A549 (cell line): Measurements from ENCODE around the gene PPFIA2. TPM values are rescaled to one million over a fixed set of nuclear protein-coding genes. Genes with fewer than 3 reads are reported as not detected.

ENCODE experiments used
- ATAC-seq, 2 experiments: fragments of 200-7000 bp in 1 of 2; fragments of >200 bp in 1 of 2; cut with Nextera tagmentation in 1 of 2; cut with Tn5 transposase in 1 of 2; 3 replicates each; pipeline versions ENCODE4 v1.8.0 to v1.9.1; 2018 to 2020; ENCODE audit warnings: mild to moderate bottlenecking in 1 of 2, moderate library complexity in 1 of 2
- CTCF ChIA-PET: fragments of 300-600 bp; sonication (Branson Sonifier 250); formaldehyde crosslinking; extraction: SDS; loops from one replicate; lab custom pipeline; 2021; ENCODE audit warnings: antibody characterized with exemption, inconsistent platforms; lab: Yijun Ruan, JAX
- POLR2A ChIA-PET: fragments of 350-600 bp; formaldehyde crosslinking; extraction: SDS; loops from one replicate; lab custom pipeline; 2021; ENCODE audit warnings: antibody characterized with exemption, inconsistent platforms; lab: Yijun Ruan, JAX
- DNase-seq, 2 experiments: peaks; one replicate each; pipeline versions ENCODE4 v3.0.0 to v3.0.0-alpha.2; 2011 to 2016; ENCODE audit warnings: low read depth in 1 of 2, low spot score in 1 of 2
- FAIRE-seq: peaks from 2 replicates; lab custom pipeline; 2011; peaks lifted over from hg19 to GRCh38; lab: Jason Lieb, UNC
- H3K27ac ChIP-seq, 2 experiments: fragments of >200 bp; sonication (Bioruptor Twin); formaldehyde crosslinking; 3 replicates each; pipeline ENCODE4 v1.5.1; 2016 to 2017
- H3K4me1 ChIP-seq: fragments of >200 bp; sonication (Bioruptor Twin); formaldehyde crosslinking; 3 replicates; pipeline ENCODE4 v1.6.1; 2016
- H3K4me2 ChIP-seq: fragments of >200 bp; sonication (Bioruptor Twin); formaldehyde crosslinking; 3 replicates; pipeline ENCODE4 v1.6.1; 2016
- H3K4me3 ChIP-seq: fragments of >200 bp; sonication (Bioruptor Twin); formaldehyde crosslinking; 3 replicates; pipeline ENCODE4 v1.5.1; 2016
- H3K9me3 ChIP-seq: fragments of >200 bp; sonication (Bioruptor Twin); formaldehyde crosslinking; 3 replicates; pipeline ENCODE4 v1.6.1; 2016
- BCL3 ChIP-seq: fragments of >200 bp; sonication (Bioruptor Twin); formaldehyde crosslinking; IDR thresholded peaks from 3 replicates; pipeline ENCODE4 v1.6.1; 2016
- CBX2 ChIP-seq: fragments of 200-600 bp; sonication (generic); IDR thresholded peaks from 2 replicates; pipeline ENCODE4 v1.6.1; 2016; ENCODE audit warnings: low read depth, mild to moderate bottlenecking, borderline replicate concordance
- CEBPB ChIP-seq, 2 experiments: fragments of >200 bp in 1 of 2; sonication (Bioruptor Twin) in 1 of 2; formaldehyde crosslinking in 1 of 2; IDR thresholded peaks; 2 replicates each; pipeline ENCODE4 v1.6.1; 2012 to 2016
- CHD2 ChIP-seq: fragments of 150-350 bp; IDR thresholded peaks from 2 replicates; pipeline ENCODE4 v1.6.1; 2014; ENCODE audit warnings: low read length; ENCODE audit not compliant: partially characterized antibody
- ESRRA ChIP-seq: fragments of 150-350 bp; IDR thresholded peaks from 2 replicates; pipeline ENCODE4 v1.6.1; 2014; ENCODE audit warnings: mild to moderate bottlenecking, low read length, borderline replicate concordance
- FOSL2 ChIP-seq, 2 experiments: fragments of 450-650 bp in 1 of 2; fragments of >200 bp in 1 of 2; sonication (Bioruptor Twin) in 1 of 2; formaldehyde crosslinking; IDR thresholded peaks; 2 replicates each; pipeline versions ENCODE4 v1.5.0 to v1.6.1; 2016 to 2020; ENCODE audit warnings: mild to moderate bottlenecking in 1 of 2, moderate library complexity in 1 of 2
- FOXS1 ChIP-seq: fragments of 250-450 bp; sonication (Bioruptor Pico); IDR thresholded peaks from 2 replicates; pipeline ENCODE4 v1.5.0; 2020; ENCODE audit warnings: mild to moderate bottlenecking, moderate library complexity
- HDAC2 ChIP-seq: fragments of 200-600 bp; sonication (generic); IDR thresholded peaks from 2 replicates; pipeline ENCODE4 v1.6.1; 2016
- MAX ChIP-seq: IDR thresholded peaks from 2 replicates; pipeline ENCODE4 v1.6.1; 2012
- MAZ ChIP-seq: fragments of 150-350 bp; IDR thresholded peaks from 2 replicates; pipeline ENCODE4 v1.6.1; 2014; ENCODE audit warnings: antibody characterized with exemption, low read depth, low read length, borderline replicate concordance
- NPAS2 ChIP-seq: fragments of 250-450 bp; sonication (Bioruptor Pico); IDR thresholded peaks from 2 replicates; pipeline ENCODE4 v1.8.0; 2022; ENCODE audit warnings: mild to moderate bottlenecking, moderate library complexity, borderline replicate concordance
- PBX3 ChIP-seq: IDR thresholded peaks from 2 replicates; pipeline ENCODE4 v1.6.1; 2012
- PHF8 ChIP-seq: fragments of 200-600 bp; sonication (generic); IDR thresholded peaks from 2 replicates; pipeline ENCODE4 v1.6.1; 2016; ENCODE audit warnings: low read depth, mild to moderate bottlenecking, antibody characterized with exemption, moderate library complexity, borderline replicate concordance
- TP53 ChIP-seq: fragments of 250-450 bp; sonication (Bioruptor Pico); IDR thresholded peaks from 2 replicates; pipeline ENCODE4 v1.5.0; 2021; ENCODE audit warnings: mild to moderate bottlenecking, moderate library complexity
- USF2 ChIP-seq: fragments of 450-650 bp; IDR thresholded peaks from 2 replicates; pipeline ENCODE4 v1.6.1; 2014; ENCODE audit warnings: antibody characterized with exemption
- ZC3H11A ChIP-seq: fragments of 450-650 bp; IDR thresholded peaks from 2 replicates; pipeline ENCODE4 v1.6.1; 2014; ENCODE audit warnings: antibody characterized with exemption, mild to moderate bottlenecking
- ZFP36 ChIP-seq: fragments of 450-650 bp; IDR thresholded peaks from 2 replicates; pipeline ENCODE4 v1.6.1; 2014; ENCODE audit warnings: borderline replicate concordance; ENCODE audit not compliant: partially characterized antibody
- ZSCAN20 ChIP-seq: fragments of 250-450 bp; sonication (Bioruptor Pico); IDR thresholded peaks from 2 replicates; pipeline ENCODE4 v1.8.0; 2022; ENCODE audit warnings: mild to moderate bottlenecking, moderate library complexity
- WGBS: methylation state at CpG from one replicate; pipeline ENCODE4 v1.1.6; 2017; ENCODE audit errors: missing lambda C conversion rate; 5-methylcytosine and 5-hydroxymethylcytosine counted together
- polyA plus RNA-seq, 4 experiments: library from polyadenylated mRNA; depleted of rRNA in 3 of 4; stranded (reverse); fragments of >200 nt; fragmentation: RNase III in 1 of 4; extraction: RNeasy Plus Mini Kit Qiagen cat#74134 plus additional on column Dnase treatment in 1 of 4; gene quantifications; 2 replicates in 3 of 4; 3 replicates in 1 of 4; pipeline ENCODE4 v1.2.3, GENCODE V29; 2011 to 2017
- TF ChIP-seq, protein P1 (sequence below): fragments of >200 bp; sonication (Bioruptor Twin); formaldehyde crosslinking; IDR thresholded peaks from 2 replicates; pipeline ENCODE4 v1.6.1; 2016
- TF ChIP-seq, protein P2 (sequence below): fragments of 200-600 bp; sonication (generic); IDR thresholded peaks from 2 replicates; pipeline ENCODE4 v1.6.1; 2016; ENCODE audit warnings: antibody characterized with exemption, mild to moderate bottlenecking, moderate library complexity

The PPFIA2 gene
- polyA plus RNA-seq, 2 of the 4 experiments (the other 2 are of a cell fraction), result not detected

DNA sequence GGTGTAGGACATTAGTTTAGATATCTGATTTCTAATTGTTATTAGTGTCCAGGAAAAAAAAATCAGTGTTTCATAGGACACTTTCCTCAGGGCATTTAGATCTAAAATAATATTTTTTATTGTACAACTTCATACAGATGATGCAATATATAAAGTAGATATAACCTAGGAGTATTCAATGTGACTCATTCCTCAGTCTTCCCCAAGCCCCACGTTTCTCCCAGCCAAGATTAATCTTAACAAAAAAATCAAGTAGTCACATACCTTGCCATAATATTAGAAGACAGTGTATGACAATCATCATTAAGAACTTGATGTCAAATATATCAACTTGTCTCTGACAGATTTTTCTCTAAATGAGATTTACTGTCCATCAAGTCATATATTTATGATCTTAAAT lies 37.1 kb downstream of the PPFIA2 start:
- Histone ChIP-seq H3K9me3 (no peaks in the 10 kb centered on the region), H3K27ac (no peak overlapping the region), H3K4me2 (no peak overlapping the region), H3K4me3 (no peak overlapping the region), H3K4me1 (no peaks in the 10 kb centered on the region)
- POLR2A ChIA-PET, result no interaction called here
- DNase-seq (no peak), FAIRE-seq (no peak), ATAC-seq (no peak)
- WGBS, result 0% methylated on average over 1 of the region's 1 CpG
- CTCF ChIA-PET, result no interaction called here
- TF ChIP-seq, protein P1, sequence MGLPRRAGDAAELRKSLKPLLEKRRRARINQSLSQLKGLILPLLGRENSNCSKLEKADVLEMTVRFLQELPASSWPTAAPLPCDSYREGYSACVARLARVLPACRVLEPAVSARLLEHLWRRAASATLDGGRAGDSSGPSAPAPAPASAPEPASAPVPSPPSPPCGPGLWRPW, result no peak
- no peak for TF ChIP-seq PBX3
- TF ChIP-seq NPAS2, result no peak
- TF ChIP-seq PHF8, result no peak
- no peak for TF ChIP-seq MAZ
- no peak for TF ChIP-seq ZSCAN20 (CRISPR knock-in tag)
- TF ChIP-seq ZC3H11A, result no peak
- TF ChIP-seq USF2, result no peak
- TF ChIP-seq FOSL2 (IDR thresholded peaks at IDR 0.05), result no peak
- no peak for TF ChIP-seq FOSL2 (CRISPR knock-in tag; IDR thresholded peaks at IDR 0.05)
- TF ChIP-seq CEBPB (IDR thresholded peaks at IDR 0.05), result no peak
- TF ChIP-seq CHD2, result no peak
- TF ChIP-seq, protein P2, sequence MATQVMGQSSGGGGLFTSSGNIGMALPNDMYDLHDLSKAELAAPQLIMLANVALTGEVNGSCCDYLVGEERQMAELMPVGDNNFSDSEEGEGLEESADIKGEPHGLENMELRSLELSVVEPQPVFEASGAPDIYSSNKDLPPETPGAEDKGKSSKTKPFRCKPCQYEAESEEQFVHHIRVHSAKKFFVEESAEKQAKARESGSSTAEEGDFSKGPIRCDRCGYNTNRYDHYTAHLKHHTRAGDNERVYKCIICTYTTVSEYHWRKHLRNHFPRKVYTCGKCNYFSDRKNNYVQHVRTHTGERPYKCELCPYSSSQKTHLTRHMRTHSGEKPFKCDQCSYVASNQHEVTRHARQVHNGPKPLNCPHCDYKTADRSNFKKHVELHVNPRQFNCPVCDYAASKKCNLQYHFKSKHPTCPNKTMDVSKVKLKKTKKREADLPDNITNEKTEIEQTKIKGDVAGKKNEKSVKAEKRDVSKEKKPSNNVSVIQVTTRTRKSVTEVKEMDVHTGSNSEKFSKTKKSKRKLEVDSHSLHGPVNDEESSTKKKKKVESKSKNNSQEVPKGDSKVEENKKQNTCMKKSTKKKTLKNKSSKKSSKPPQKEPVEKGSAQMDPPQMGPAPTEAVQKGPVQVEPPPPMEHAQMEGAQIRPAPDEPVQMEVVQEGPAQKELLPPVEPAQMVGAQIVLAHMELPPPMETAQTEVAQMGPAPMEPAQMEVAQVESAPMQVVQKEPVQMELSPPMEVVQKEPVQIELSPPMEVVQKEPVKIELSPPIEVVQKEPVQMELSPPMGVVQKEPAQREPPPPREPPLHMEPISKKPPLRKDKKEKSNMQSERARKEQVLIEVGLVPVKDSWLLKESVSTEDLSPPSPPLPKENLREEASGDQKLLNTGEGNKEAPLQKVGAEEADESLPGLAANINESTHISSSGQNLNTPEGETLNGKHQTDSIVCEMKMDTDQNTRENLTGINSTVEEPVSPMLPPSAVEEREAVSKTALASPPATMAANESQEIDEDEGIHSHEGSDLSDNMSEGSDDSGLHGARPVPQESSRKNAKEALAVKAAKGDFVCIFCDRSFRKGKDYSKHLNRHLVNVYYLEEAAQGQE, result no peak
- TF ChIP-seq MAX, result no peak
- no peak for TF ChIP-seq TP53
- TF ChIP-seq BCL3, result no peak
- no peak for TF ChIP-seq ESRRA

DNA sequence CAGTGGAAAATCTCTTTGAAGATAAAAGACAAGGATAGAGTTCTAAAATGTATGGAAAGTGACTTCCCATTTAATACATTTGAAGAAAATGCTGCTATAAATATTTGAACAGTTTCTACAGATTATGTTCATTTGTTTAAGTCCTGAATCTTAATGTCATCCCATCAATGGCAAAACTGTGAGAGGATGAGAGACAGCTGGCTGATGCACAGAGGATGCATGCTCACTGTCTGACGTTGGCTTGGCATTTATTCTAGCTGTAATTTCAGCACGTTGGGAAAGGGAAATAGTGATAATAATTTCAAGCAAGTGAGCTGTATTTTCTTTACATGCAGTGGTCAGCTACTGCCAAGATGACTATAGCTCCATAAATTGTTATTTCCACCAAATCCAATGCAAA lies 40.5 kb downstream of the PPFIA2 start:
- ChIA-PET CTCF (no interaction called here), POLR2A (no interaction called here)
- Histone ChIP-seq H3K9me3 (no peaks in the 10 kb centered on the region), H3K4me2 (no peak overlapping the region), H3K4me3 (no peak overlapping the region), H3K4me1 (no peaks in the 10 kb centered on the region), H3K27ac (no peak overlapping the region)
- 0% methylated on average over 2 of the region's 2 CpGs for WGBS
- TF ChIP-seq ZFP36 (no peak), PHF8 (no peak), HDAC2 (no peak), ESRRA (no peak), FOXS1 (CRISPR knock-in tag) (no peak), CBX2 (no peak), MAX (no peak)
- FAIRE-seq (no peak), ATAC-seq (no peak), DNase-seq (no peak)
